A549 (cell line): ENCODE data around the gene LTBP3. TPM values are rescaled to one million over a fixed set of nuclear protein-coding genes. Genes with fewer than 3 reads are reported as not detected.
A peak's percentile ranks its signal among the peaks of the same experiment; 100 is the strongest.

ENCODE experiments used
- ATAC-seq, 2 experiments: fragments of 200-7000 bp in 1 of 2; fragments of >200 bp in 1 of 2; cut with Nextera tagmentation in 1 of 2; cut with Tn5 transposase in 1 of 2; 3 replicates each; pipeline versions ENCODE4 v1.8.0 to v1.9.1; 2018 to 2020; ENCODE audit warnings: mild to moderate bottlenecking in 1 of 2, moderate library complexity in 1 of 2
- CTCF ChIA-PET: fragments of 300-600 bp; sonication (Branson Sonifier 250); formaldehyde crosslinking; extraction: SDS; loops from one replicate; lab custom pipeline; 2021; ENCODE audit warnings: antibody characterized with exemption, inconsistent platforms; lab: Yijun Ruan, JAX
- POLR2A ChIA-PET: fragments of 350-600 bp; formaldehyde crosslinking; extraction: SDS; loops from one replicate; lab custom pipeline; 2021; ENCODE audit warnings: antibody characterized with exemption, inconsistent platforms; lab: Yijun Ruan, JAX
- DNase-seq, 2 experiments: peaks; one replicate each; pipeline versions ENCODE4 v3.0.0 to v3.0.0-alpha.2; 2011 to 2016; ENCODE audit warnings: low read depth in 1 of 2, low spot score in 1 of 2
- FAIRE-seq: peaks from 2 replicates; lab custom pipeline; 2011; peaks lifted over from hg19 to GRCh38; lab: Jason Lieb, UNC
- H3K27ac ChIP-seq, 2 experiments: fragments of >200 bp; sonication (Bioruptor Twin); formaldehyde crosslinking; 3 replicates each; pipeline ENCODE4 v1.5.1; 2016 to 2017
- H3K4me1 ChIP-seq: fragments of >200 bp; sonication (Bioruptor Twin); formaldehyde crosslinking; 3 replicates; pipeline ENCODE4 v1.6.1; 2016
- H3K4me2 ChIP-seq: fragments of >200 bp; sonication (Bioruptor Twin); formaldehyde crosslinking; 3 replicates; pipeline ENCODE4 v1.6.1; 2016
- H3K4me3 ChIP-seq: fragments of >200 bp; sonication (Bioruptor Twin); formaldehyde crosslinking; 3 replicates; pipeline ENCODE4 v1.5.1; 2016
- H3K9me3 ChIP-seq: fragments of >200 bp; sonication (Bioruptor Twin); formaldehyde crosslinking; 3 replicates; pipeline ENCODE4 v1.6.1; 2016
- CBX2 ChIP-seq: fragments of 200-600 bp; sonication (generic); IDR thresholded peaks from 2 replicates; pipeline ENCODE4 v1.6.1; 2016; ENCODE audit warnings: low read depth, mild to moderate bottlenecking, borderline replicate concordance
- EHF ChIP-seq: fragments of 250-450 bp; sonication (Bioruptor Pico); IDR thresholded peaks from 2 replicates; pipeline ENCODE4 v1.5.0; 2020; ENCODE audit warnings: mild to moderate bottlenecking
- EP300 ChIP-seq, 2 experiments: fragments of >200 bp; sonication (Bioruptor Twin); formaldehyde crosslinking; IDR thresholded peaks; 2 replicates in 1 of 2; 3 replicates in 1 of 2; pipeline ENCODE4 v1.6.1; 2016 to 2017
- FOSB ChIP-seq: fragments of 250-450 bp; sonication (Bioruptor Pico); IDR thresholded peaks from 2 replicates; pipeline ENCODE4 v1.5.0; 2020; ENCODE audit warnings: mild to moderate bottlenecking, moderate library complexity
- FOSL2 ChIP-seq, 2 experiments: fragments of 450-650 bp in 1 of 2; fragments of >200 bp in 1 of 2; sonication (Bioruptor Twin) in 1 of 2; formaldehyde crosslinking; IDR thresholded peaks; 2 replicates each; pipeline versions ENCODE4 v1.5.0 to v1.6.1; 2016 to 2020; ENCODE audit warnings: mild to moderate bottlenecking in 1 of 2, moderate library complexity in 1 of 2
- FOXS1 ChIP-seq: fragments of 250-450 bp; sonication (Bioruptor Pico); IDR thresholded peaks from 2 replicates; pipeline ENCODE4 v1.5.0; 2020; ENCODE audit warnings: mild to moderate bottlenecking, moderate library complexity
- HOXA7 ChIP-seq: fragments of 250-450 bp; sonication (Bioruptor Pico); IDR thresholded peaks from 2 replicates; pipeline ENCODE4 v1.5.0; 2020; ENCODE audit warnings: mild to moderate bottlenecking, moderate library complexity
- HOXB13 ChIP-seq: fragments of 250-450 bp; sonication (Bioruptor Pico); IDR thresholded peaks from 2 replicates; pipeline ENCODE4 v1.5.0; 2020; ENCODE audit warnings: low read depth, mild to moderate bottlenecking, moderate library complexity
- HOXB5 ChIP-seq: fragments of 250-450 bp; sonication (Bioruptor Pico); IDR thresholded peaks from 2 replicates; pipeline ENCODE4 v1.5.0; 2020; ENCODE audit warnings: mild to moderate bottlenecking, moderate library complexity
- KDM1A ChIP-seq: fragments of 200-600 bp; sonication (generic); IDR thresholded peaks from 2 replicates; pipeline ENCODE4 v1.6.1; 2016; ENCODE audit warnings: low read depth, mild to moderate bottlenecking
- MAFK ChIP-seq: fragments of 450-650 bp; IDR thresholded peaks from 2 replicates; pipeline ENCODE4 v1.6.1; 2014; ENCODE audit not compliant: partially characterized antibody
- MYC ChIP-seq: IDR thresholded peaks from 2 replicates; pipeline ENCODE4 v1.6.1; 2012; ENCODE audit warnings: mild to moderate bottlenecking, inconsistent platforms, low read length, improper control_type of control experiment, borderline replicate concordance
- NR3C1 ChIP-seq: fragments of >200 bp; sonication (Bioruptor Twin); formaldehyde crosslinking; IDR thresholded peaks from 3 replicates; pipeline ENCODE4 v1.6.1; 2017
- POLR2A ChIP-seq: IDR thresholded peaks from 2 replicates; pipeline ENCODE4 v1.6.1; 2012; ENCODE audit warnings: mild to moderate bottlenecking, low read length
- POLR2AphosphoS2 ChIP-seq: conservative IDR thresholded peaks from 2 replicates; pipeline ENCODE4 v1.6.1; 2012; ENCODE audit warnings: low read length, improper control_type of control experiment, inconsistent platforms
- RARB ChIP-seq: fragments of 250-450 bp; sonication (Bioruptor Pico); IDR thresholded peaks from 2 replicates; pipeline ENCODE4 v1.8.0; 2021; ENCODE audit warnings: mild to moderate bottlenecking, moderate library complexity
- SREBF2 ChIP-seq: fragments of 450-650 bp; IDR thresholded peaks from 2 replicates; pipeline ENCODE4 v1.6.1; 2014; ENCODE audit warnings: mild to moderate bottlenecking, moderate library complexity
- TFCP2L1 ChIP-seq: fragments of 250-450 bp; sonication (Bioruptor Pico); IDR thresholded peaks from 2 replicates; pipeline ENCODE4 v1.5.0; 2021; ENCODE audit warnings: mild to moderate bottlenecking
- TP53 ChIP-seq: fragments of 250-450 bp; sonication (Bioruptor Pico); IDR thresholded peaks from 2 replicates; pipeline ENCODE4 v1.5.0; 2021; ENCODE audit warnings: mild to moderate bottlenecking, moderate library complexity
- ZC3H11A ChIP-seq: fragments of 450-650 bp; IDR thresholded peaks from 2 replicates; pipeline ENCODE4 v1.6.1; 2014; ENCODE audit warnings: antibody characterized with exemption, mild to moderate bottlenecking
- ZSCAN20 ChIP-seq: fragments of 250-450 bp; sonication (Bioruptor Pico); IDR thresholded peaks from 2 replicates; pipeline ENCODE4 v1.8.0; 2022; ENCODE audit warnings: mild to moderate bottlenecking, moderate library complexity
- WGBS: methylation state at CpG from one replicate; pipeline ENCODE4 v1.1.6; 2017; ENCODE audit errors: missing lambda C conversion rate; 5-methylcytosine and 5-hydroxymethylcytosine counted together
- polyA plus RNA-seq, 4 experiments: library from polyadenylated mRNA; depleted of rRNA in 3 of 4; stranded (reverse); fragments of >200 nt; fragmentation: RNase III in 1 of 4; extraction: RNeasy Plus Mini Kit Qiagen cat#74134 plus additional on column Dnase treatment in 1 of 4; gene quantifications; 2 replicates in 3 of 4; 3 replicates in 1 of 4; pipeline ENCODE4 v1.2.3, GENCODE V29; 2011 to 2017
- TF ChIP-seq, protein P1 (sequence below): fragments of 150-350 bp; IDR thresholded peaks from 2 replicates; pipeline ENCODE4 v1.6.1; 2014; ENCODE audit warnings: low read depth, mild to moderate bottlenecking, low read length
- TF ChIP-seq, protein P2 (sequence below): fragments of 250-450 bp; sonication (Bioruptor Pico); IDR thresholded peaks from 2 replicates; pipeline ENCODE4 v1.5.0; 2020; ENCODE audit warnings: low read depth, mild to moderate bottlenecking, moderate library complexity
- TF ChIP-seq, protein P3 (sequence below): fragments of 200-600 bp; sonication (generic); IDR thresholded peaks from 2 replicates; pipeline ENCODE4 v1.6.1; 2016; ENCODE audit warnings: antibody characterized with exemption, mild to moderate bottlenecking, moderate library complexity
- TF ChIP-seq, protein P4 (sequence below): IDR thresholded peaks from 2 replicates; pipeline ENCODE4 v1.6.1; 2012
- TF ChIP-seq, protein P5 (sequence below): IDR thresholded peaks from 2 replicates; pipeline ENCODE4 v1.6.1; 2012
- TF ChIP-seq, protein P6 (sequence below): fragments of >200 bp; sonication (Bioruptor Twin); formaldehyde crosslinking; IDR thresholded peaks from 3 replicates; pipeline ENCODE4 v1.5.1; 2016

LTBP3 gene
- polyA plus RNA-seq, 2 of the 4 experiments (the other 2 are of a cell fraction) = 28.6 to 123 TPM

DNA sequence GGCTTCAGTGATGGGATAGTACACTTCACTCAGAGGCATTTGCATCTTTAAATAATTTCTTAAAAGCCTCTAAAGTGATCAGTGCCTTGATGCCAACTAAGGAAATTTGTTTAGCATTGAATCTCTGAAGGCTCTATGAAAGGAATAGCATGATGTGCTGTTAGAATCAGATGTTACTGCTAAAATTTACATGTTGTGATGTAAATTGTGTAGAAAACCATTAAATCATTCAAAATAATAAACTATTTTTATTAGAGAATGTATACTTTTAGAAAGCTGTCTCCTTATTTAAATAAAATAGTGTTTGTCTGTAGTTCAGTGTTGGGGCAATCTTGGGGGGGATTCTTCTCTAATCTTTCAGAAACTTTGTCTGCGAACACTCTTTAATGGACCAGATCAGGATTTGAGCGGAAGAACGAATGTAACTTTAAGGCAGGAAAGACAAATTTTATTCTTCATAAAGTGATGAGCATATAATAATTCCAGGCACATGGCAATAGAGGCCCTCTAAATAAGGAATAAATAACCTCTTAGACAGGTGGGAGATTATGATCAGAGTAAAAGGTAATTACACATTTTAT is 54.7 kb downstream of the LTBP3 start (continued):
- TF ChIP-seq RARB (CRISPR knock-in tag) = peak; percentile 54
- TF ChIP-seq FOXS1 = 0 out of 2 replicates have a peak, but pooled peaks have one; percentile 21
- no peak for TF ChIP-seq MAFK
- no peak for TF ChIP-seq SREBF2

DNA sequence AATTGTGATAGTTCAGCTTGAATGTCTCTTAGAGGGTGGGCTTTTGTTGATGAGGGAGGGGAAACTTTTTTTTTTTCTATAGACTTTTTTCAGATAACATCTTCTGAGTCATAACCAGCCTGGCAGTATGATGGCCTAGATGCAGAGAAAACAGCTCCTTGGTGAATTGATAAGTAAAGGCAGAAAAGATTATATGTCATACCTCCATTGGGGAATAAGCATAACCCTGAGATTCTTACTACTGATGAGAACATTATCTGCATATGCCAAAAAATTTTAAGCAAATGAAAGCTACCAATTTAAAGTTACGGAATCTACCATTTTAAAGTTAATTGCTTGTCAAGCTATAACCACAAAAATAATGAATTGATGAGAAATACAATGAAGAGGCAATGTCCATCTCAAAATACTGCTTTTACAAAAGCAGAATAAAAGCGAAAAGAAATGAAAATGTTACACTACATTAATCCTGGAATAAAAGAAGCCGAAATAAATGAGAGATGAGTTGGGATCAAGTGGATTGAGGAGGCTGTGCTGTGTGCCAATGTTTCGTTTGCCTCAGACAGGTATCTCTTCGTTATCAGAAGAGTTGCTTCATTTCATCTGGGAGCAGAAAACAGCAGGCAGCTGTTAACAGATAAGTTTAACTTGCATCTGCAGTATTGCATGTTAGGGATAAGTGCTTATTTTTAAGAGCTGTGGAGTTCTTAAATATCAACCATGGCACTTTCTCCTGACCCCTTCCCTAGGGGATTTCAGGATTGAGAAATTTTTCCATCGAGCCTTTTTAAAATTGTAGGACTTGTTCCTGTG is 55.4 kb downstream of the LTBP3 start:
- CTCF ChIA-PET = interaction anchor here (0.8 to 30.0 kb wide), 7 partner anchors 8 to 85 kb away, joined by 3 to 947 read pairs (median 3); no protein-coding TSS in a partner anchor
- FAIRE-seq = no peak
- TF ChIP-seq HOXB13 (no peak), POLR2AphosphoS2 (peak; percentile 95), EP300 (IDR thresholded peaks at IDR 0.05) (no peak), HOXB5 (CRISPR knock-in tag) (peak; percentile 31; the same call in 1 of the 2 replicates), POLR2A (no peak), TFCP2L1 (CRISPR knock-in tag) (peak; percentile 98), KDM1A (no peak), ZSCAN20 (no peak), EHF (CRISPR knock-in tag) (peak; percentile 69), ZC3H11A (no peak), FOSB (peak; percentile 97), CBX2 (no peak), TP53 (CRISPR knock-in tag) (peak; percentile 99), HOXA7 (peak; percentile 98), FOSL2 (IDR thresholded peaks at IDR 0.05) (no peak), FOSL2 (CRISPR knock-in tag; IDR thresholded peaks at IDR 0.05) (peak; percentile 32; the same call in 1 of the 2 replicates), NR3C1 (0 out of 3 replicates have a peak, but pooled peaks have one; percentile 16), MYC (no peak)
- TF ChIP-seq, protein P1, sequence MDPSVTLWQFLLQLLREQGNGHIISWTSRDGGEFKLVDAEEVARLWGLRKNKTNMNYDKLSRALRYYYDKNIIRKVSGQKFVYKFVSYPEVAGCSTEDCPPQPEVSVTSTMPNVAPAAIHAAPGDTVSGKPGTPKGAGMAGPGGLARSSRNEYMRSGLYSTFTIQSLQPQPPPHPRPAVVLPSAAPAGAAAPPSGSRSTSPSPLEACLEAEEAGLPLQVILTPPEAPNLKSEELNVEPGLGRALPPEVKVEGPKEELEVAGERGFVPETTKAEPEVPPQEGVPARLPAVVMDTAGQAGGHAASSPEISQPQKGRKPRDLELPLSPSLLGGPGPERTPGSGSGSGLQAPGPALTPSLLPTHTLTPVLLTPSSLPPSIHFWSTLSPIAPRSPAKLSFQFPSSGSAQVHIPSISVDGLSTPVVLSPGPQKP = no peak
- TF ChIP-seq, protein P2, sequence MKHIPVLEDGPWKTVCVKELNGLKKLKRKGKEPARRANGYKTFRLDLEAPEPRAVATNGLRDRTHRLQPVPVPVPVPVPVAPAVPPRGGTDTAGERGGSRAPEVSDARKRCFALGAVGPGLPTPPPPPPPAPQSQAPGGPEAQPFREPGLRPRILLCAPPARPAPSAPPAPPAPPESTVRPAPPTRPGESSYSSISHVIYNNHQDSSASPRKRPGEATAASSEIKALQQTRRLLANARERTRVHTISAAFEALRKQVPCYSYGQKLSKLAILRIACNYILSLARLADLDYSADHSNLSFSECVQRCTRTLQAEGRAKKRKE (CRISPR knock-in tag) = peak; percentile 88
- TF ChIP-seq, protein P3, sequence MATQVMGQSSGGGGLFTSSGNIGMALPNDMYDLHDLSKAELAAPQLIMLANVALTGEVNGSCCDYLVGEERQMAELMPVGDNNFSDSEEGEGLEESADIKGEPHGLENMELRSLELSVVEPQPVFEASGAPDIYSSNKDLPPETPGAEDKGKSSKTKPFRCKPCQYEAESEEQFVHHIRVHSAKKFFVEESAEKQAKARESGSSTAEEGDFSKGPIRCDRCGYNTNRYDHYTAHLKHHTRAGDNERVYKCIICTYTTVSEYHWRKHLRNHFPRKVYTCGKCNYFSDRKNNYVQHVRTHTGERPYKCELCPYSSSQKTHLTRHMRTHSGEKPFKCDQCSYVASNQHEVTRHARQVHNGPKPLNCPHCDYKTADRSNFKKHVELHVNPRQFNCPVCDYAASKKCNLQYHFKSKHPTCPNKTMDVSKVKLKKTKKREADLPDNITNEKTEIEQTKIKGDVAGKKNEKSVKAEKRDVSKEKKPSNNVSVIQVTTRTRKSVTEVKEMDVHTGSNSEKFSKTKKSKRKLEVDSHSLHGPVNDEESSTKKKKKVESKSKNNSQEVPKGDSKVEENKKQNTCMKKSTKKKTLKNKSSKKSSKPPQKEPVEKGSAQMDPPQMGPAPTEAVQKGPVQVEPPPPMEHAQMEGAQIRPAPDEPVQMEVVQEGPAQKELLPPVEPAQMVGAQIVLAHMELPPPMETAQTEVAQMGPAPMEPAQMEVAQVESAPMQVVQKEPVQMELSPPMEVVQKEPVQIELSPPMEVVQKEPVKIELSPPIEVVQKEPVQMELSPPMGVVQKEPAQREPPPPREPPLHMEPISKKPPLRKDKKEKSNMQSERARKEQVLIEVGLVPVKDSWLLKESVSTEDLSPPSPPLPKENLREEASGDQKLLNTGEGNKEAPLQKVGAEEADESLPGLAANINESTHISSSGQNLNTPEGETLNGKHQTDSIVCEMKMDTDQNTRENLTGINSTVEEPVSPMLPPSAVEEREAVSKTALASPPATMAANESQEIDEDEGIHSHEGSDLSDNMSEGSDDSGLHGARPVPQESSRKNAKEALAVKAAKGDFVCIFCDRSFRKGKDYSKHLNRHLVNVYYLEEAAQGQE = peak; percentile 45; the same call in 1 of the 2 replicates
- TF ChIP-seq, protein P4, sequence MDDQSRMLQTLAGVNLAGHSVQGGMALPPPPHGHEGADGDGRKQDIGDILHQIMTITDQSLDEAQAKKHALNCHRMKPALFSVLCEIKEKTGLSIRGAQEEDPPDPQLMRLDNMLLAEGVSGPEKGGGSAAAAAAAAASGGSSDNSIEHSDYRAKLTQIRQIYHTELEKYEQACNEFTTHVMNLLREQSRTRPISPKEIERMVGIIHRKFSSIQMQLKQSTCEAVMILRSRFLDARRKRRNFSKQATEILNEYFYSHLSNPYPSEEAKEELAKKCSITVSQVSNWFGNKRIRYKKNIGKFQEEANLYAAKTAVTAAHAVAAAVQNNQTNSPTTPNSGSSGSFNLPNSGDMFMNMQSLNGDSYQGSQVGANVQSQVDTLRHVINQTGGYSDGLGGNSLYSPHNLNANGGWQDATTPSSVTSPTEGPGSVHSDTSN = 0 out of 2 replicates have a peak, but pooled peaks have one; percentile 43
- TF ChIP-seq, protein P5, sequence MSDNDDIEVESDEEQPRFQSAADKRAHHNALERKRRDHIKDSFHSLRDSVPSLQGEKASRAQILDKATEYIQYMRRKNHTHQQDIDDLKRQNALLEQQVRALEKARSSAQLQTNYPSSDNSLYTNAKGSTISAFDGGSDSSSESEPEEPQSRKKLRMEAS = no peak
- TF ChIP-seq, protein P6, sequence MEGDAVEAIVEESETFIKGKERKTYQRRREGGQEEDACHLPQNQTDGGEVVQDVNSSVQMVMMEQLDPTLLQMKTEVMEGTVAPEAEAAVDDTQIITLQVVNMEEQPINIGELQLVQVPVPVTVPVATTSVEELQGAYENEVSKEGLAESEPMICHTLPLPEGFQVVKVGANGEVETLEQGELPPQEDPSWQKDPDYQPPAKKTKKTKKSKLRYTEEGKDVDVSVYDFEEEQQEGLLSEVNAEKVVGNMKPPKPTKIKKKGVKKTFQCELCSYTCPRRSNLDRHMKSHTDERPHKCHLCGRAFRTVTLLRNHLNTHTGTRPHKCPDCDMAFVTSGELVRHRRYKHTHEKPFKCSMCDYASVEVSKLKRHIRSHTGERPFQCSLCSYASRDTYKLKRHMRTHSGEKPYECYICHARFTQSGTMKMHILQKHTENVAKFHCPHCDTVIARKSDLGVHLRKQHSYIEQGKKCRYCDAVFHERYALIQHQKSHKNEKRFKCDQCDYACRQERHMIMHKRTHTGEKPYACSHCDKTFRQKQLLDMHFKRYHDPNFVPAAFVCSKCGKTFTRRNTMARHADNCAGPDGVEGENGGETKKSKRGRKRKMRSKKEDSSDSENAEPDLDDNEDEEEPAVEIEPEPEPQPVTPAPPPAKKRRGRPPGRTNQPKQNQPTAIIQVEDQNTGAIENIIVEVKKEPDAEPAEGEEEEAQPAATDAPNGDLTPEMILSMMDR = no peak

More for the DNA sequence above, 55.4 kb downstream of the LTBP3 start:
- H3K4me1 ChIP-seq = peaks cover 21% of the 10 kb centered on the region
- H3K27ac ChIP-seq = peak overlapping the region; percentile 89 to 100
- WGBS = under 1% methylated on average over 6 of the region's 6 CpGs
- ATAC-seq (no peak), DNase-seq (peak in 1 of 2 experiments; percentile 69)
- POLR2A ChIA-PET = interaction anchor here (0.7 to 26.7 kb wide), 8 partner anchors 13 to 80 kb away, joined by 3 to 1006 read pairs (median 204); partner anchors contain the start of gene NEAT1
- H3K4me2 ChIP-seq = peak overlapping the region; percentile 84
- peak overlapping the region; percentile 90 for H3K4me3 ChIP-seq
- no peaks in the 10 kb centered on the region for H3K9me3 ChIP-seq
